Measurements from ENCODE around the gene RIC8A. TPM values are rescaled to one million over a fixed set of nuclear protein-coding genes. Genes with fewer than 3 reads are reported as not detected.

The RIC8A gene
- total RNA-seq, 4 donors from 2014 or later, result 84.5 to 376 (median 192) TPM

Other genes with a start within 250 kb of the RIC8A start
- gene SCGB1C1, start 14.6 kb upstream of the RIC8A start, total RNA-seq, result not detected
- 10 to 100 TPM in 3 of 4 donors, 1 to 10 TPM in 1; 8.7 to 57.8 (median 15.0) TPM for gene BET1L, start 309 bp upstream of the RIC8A start, total RNA-seq
- 10 to 100 TPM in 2 of 4 donors, 1 to 10 TPM in 2; 1.5 to 25.9 (median 9.8) TPM for gene SIRT3, start 28.6 kb downstream of the RIC8A start, total RNA-seq
- gene PSMD13, start 29.3 kb downstream of the RIC8A start, total RNA-seq, result 10 to 100 TPM; 17.9 to 94.3 (median 78.2) TPM
- gene NLRP6, start 70.7 kb downstream of the RIC8A start, total RNA-seq, result under 1 TPM in 2 of 4 donors, not detected in 2; 0.30 to 0.51 TPM
- 10 to 100 TPM in 3 of 4 donors, 1 to 10 TPM in 1; 7.9 to 29.1 (median 14.2) TPM for gene PGGHG, start 81.4 kb downstream of the RIC8A start, total RNA-seq
- gene IFITM5, start 91.8 kb downstream of the RIC8A start, total RNA-seq, result not detected
- gene IFITM2, start 100.1 kb downstream of the RIC8A start, total RNA-seq, result 100 to 1,000 TPM in 3 of 4 donors, 10 to 100 TPM in 1; 27.8 to 926 (median 269) TPM
- gene IFITM1, start 106.3 kb downstream of the RIC8A start, total RNA-seq, result 100 to 1,000 TPM in 2 of 4 donors, 10 to 100 TPM in 2; 13.4 to 672 (median 239) TPM
- gene IFITM3, start 113.2 kb downstream of the RIC8A start, total RNA-seq, result 1,000 to 10,000 TPM in 1 of 4 donors, 100 to 1,000 TPM in 2, 10 to 100 TPM in 1; 22.2 to 1,343 (median 242) TPM
- gene B4GALNT4, start 161.8 kb downstream of the RIC8A start, total RNA-seq, result 10 to 100 TPM in 2 of 4 donors, 1 to 10 TPM in 2; 1.8 to 39.7 (median 19.9) TPM
- gene PKP3, start 186.5 kb downstream of the RIC8A start, total RNA-seq, result 1 to 10 TPM in 2 of 4 donors, under 1 TPM in 1, not detected in 1; 0.46 to 5.1 (median 1.5) TPM
- gene SIGIRR, start 207.3 kb downstream of the RIC8A start, total RNA-seq, result 10 to 100 TPM; 13.3 to 61.5 (median 38.4) TPM
- 1 to 10 TPM in 2 of 4 donors, under 1 TPM in 2; 0.59 to 8.2 (median 1.1) TPM for gene ANO9, start 234.3 kb downstream of the RIC8A start, total RNA-seq
- 10 to 100 TPM; 20.7 to 43.7 (median 22.8) TPM for gene PTDSS2, start 242.6 kb downstream of the RIC8A start, total RNA-seq